Tibial nerve (tissue), 4 donors: Measurements from ENCODE around the gene TH. TPM values are rescaled to one million over a fixed set of nuclear protein-coding genes. Genes with fewer than 3 reads are reported as not detected.

Experiments
- DNase-seq, 2 donors: peaks; one replicate each; pipeline ENCODE4 v3.0.0-alpha.2; 2019; ENCODE audit warnings: low spot score in 2 of 2
- H3K27ac ChIP-seq, 4 donors: fragments of 200-600 bp; sonication (generic) in 3 of 4; one replicate each; pipeline ENCODE4 v1.5.1; 2017 to 2019; ENCODE audit warnings: mild to moderate bottlenecking in 1 of 4
- H3K27me3 ChIP-seq, 2 donors: fragments of 200-600 bp; sonication (generic) in 1 of 2; one replicate each; pipeline versions ENCODE4 v1.5.1 to v1.6.0; 2017 to 2019
- H3K36me3 ChIP-seq, 3 donors: fragments of 200-600 bp; sonication (generic); one replicate each; pipeline ENCODE4 v1.5.1; 2018 to 2019
- H3K4me1 ChIP-seq, 4 donors: fragments of 200-600 bp; sonication (generic) in 3 of 4; one replicate each; pipeline ENCODE4 v1.5.1; 2017 to 2019
- H3K4me3 ChIP-seq, 4 donors: fragments of 200-600 bp; sonication (generic) in 3 of 4; one replicate each; pipeline ENCODE4 v1.5.1; 2017 to 2019; ENCODE audit warnings: mild to moderate bottlenecking in 1 of 4, moderate library complexity in 1 of 4
- H3K9me3 ChIP-seq, 4 donors: fragments of 200-600 bp; sonication (generic) in 3 of 4; one replicate each; pipeline ENCODE4 v1.5.1; 2017 to 2019
- EP300 ChIP-seq, 2 donors: sonication (generic); formaldehyde crosslinking; IDR thresholded peaks; one replicate each; pipeline ENCODE4 v1.6.1; 2017; ENCODE audit warnings: antibody characterized with exemption in 2 of 2, mild to moderate bottlenecking in 1 of 2
- POLR2A ChIP-seq, 2 donors: fragments of 450-650 bp; IDR thresholded peaks; one replicate each; pipeline ENCODE4 v1.6.1; 2017; ENCODE audit warnings: antibody characterized with exemption in 2 of 2, mild to moderate bottlenecking in 2 of 2, moderate library complexity in 2 of 2
- WGBS, 2 donors: methylation state at CpG; one replicate each; pipeline ENCODE4 v1.1.5; 2018; 5-methylcytosine and 5-hydroxymethylcytosine counted together
- total RNA-seq, 4 donors: library from RNA; depleted of rRNA; stranded (reverse); fragments of >200 nt; gene quantifications; one replicate each; pipeline ENCODE4 v1.1.0, GENCODE V29; 2016
- TF ChIP-seq, protein P1 (sequence below), 5 experiments: fragments of 200-600 bp in 3 of 5; fragments of 450-650 bp in 2 of 5; sonication (generic) in 3 of 5; IDR thresholded peaks; one replicate each; pipeline ENCODE4 v1.5.1; 2016 to 2019; ENCODE audit warnings: antibody characterized with exemption in 5 of 5, mild to moderate bottlenecking in 3 of 5, moderate library complexity in 2 of 5

TH gene
- total RNA-seq, 4 donors from 2014 or later = 1.3 TPM; not detected in 3

DNA sequence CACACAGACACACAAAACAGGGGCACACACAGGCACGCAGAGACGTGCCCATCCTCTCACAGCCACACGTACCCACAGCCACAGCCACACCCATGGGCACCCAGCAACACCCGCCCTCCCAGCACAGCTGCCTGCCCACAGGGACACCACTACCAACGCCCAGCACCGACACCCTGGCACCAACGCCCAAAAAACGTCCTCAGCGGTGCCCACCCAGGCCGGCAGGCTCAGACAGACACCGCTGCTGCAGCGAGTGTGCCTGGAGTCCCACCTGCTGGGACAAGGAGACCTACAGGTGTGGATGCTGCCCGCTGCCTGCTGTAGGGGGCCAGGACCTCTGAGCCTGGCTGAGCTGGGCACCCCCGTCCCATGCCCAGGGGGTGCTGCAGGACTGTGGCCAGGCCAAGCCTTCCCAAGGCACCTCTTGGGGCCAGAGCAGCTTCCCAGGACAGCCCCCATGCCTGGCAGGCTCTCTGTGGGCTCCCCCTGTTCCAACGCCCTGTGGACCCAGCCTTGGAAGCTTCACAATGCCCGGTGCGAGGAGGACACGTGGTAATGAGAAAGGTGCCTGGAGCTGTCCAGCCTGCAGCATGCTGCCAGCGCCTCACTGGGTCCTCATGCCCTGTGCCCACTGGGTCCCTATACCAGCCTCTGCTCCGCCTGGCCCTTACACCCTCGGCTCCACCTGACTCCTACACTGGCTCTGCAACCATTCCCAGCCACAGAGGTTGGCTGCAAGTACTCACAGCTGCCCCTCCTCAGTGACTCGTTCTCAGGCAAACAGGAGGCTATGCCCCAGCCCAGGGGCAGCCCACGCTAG lies 45.8 kb upstream of the TH start:
- H3K4me1 ChIP-seq = peaks cover 0 to 3% (median 0%) of the 10 kb centered on the region in 4 donors
- H3K27me3 ChIP-seq = no peaks in the 10 kb centered on the region
- no peaks in the 10 kb centered on the region for H3K36me3 ChIP-seq
- 60 to 80% methylated on average over 7 to 14 of the region's 23 CpGs for WGBS, 2 donors
- no peak overlapping the region for H3K4me3 ChIP-seq
- H3K9me3 ChIP-seq = no peaks in the 10 kb centered on the region
- TF ChIP-seq, protein P1, sequence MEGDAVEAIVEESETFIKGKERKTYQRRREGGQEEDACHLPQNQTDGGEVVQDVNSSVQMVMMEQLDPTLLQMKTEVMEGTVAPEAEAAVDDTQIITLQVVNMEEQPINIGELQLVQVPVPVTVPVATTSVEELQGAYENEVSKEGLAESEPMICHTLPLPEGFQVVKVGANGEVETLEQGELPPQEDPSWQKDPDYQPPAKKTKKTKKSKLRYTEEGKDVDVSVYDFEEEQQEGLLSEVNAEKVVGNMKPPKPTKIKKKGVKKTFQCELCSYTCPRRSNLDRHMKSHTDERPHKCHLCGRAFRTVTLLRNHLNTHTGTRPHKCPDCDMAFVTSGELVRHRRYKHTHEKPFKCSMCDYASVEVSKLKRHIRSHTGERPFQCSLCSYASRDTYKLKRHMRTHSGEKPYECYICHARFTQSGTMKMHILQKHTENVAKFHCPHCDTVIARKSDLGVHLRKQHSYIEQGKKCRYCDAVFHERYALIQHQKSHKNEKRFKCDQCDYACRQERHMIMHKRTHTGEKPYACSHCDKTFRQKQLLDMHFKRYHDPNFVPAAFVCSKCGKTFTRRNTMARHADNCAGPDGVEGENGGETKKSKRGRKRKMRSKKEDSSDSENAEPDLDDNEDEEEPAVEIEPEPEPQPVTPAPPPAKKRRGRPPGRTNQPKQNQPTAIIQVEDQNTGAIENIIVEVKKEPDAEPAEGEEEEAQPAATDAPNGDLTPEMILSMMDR (IDR thresholded peaks at IDR 0.05) = no peak
- TF ChIP-seq POLR2A (IDR thresholded peaks at IDR 0.05) = no peak
- no peak for TF ChIP-seq EP300 (IDR thresholded peaks at IDR 0.05)
- no peak for DNase-seq
- no peak overlapping the region for H3K27ac ChIP-seq

DNA sequence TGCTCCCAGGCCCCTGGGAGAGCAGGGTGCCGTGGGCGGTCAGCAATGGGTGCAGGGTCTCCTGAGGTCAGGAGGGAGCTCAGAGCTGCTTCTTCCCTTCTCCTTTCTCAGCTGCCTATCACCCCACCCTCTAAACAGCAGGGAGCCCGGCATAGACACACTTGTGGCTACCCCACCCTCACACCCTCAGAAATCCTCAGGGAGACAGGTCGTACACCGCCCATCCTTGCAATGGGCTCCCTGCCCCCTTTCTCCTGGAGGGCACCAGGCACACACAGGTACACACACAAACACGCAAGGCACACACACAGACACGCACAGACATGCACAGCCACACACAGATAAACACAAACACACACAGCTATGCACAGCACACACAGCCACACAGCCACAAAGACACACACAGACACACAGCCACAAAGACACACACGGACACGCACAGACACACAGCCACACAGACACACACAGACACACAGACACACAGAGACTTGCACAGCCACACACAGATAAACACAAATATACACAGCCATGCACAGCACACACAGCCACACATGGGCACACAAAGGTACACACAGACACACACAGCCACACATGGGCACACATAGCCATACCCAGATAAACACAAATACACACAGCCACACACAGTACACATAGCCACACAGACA lies 44.9 kb upstream of the TH start:
- no peaks in the 10 kb centered on the region for H3K9me3 ChIP-seq
- no peaks in the 10 kb centered on the region for H3K27me3 ChIP-seq
- no peak overlapping the region for H3K4me3 ChIP-seq
- H3K36me3 ChIP-seq = no peaks in the 10 kb centered on the region
- no peak for DNase-seq
- no peak overlapping the region for H3K27ac ChIP-seq
- H3K4me1 ChIP-seq = peaks cover 0 to 3% (median 0%) of the 10 kb centered on the region in 4 donors
- 78 to 79% methylated on average over 8 to 9 of the region's 9 CpGs for WGBS, 2 donors
- TF ChIP-seq POLR2A (IDR thresholded peaks at IDR 0.05) (no peak), EP300 (IDR thresholded peaks at IDR 0.05) (no peak)
- TF ChIP-seq, protein P1 (IDR thresholded peaks at IDR 0.05) = no peak

DNA sequence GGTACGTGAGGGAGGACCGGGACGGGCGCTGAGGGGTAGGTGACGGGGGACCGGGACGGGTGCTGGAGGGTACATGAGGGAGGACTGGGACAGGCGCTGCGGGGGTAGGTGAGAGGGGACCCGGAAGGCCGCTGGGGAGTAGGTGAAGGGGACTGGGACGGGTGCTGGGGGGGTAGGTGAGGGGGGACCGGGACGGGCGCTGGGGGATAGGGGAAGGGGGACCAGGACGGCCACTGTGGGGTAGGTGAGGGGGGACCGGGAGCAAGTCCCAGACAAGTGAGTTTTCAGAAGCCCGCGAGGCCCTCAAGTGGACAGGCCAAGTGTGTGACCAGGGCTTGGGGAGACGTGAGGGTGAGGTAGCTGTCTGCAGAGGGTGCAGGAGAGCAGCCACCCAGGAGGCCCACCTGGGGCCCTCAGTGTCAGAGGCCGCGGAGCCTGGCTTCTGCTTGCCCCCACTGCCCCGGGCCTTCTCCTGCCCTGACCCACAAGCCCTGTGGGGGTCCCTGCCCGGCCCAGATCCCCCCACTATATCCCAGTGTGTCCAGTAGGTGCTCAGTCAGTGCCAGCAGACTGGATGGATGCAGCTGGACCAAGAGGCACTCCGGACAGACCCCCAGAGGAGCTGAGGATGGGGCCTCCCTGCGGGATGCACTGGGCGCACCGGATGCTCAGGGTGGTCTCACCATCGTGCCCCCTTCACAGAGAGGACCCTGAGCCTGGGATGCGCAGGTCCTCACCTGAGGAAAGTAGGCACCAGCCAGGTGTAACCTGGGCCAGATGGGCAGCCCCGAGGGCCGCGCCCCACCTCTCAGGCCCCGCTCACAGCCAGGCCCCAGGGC lies 44.2 kb upstream of the TH start:
- Histone ChIP-seq H3K36me3 (no peaks in the 10 kb centered on the region), H3K27me3 (no peaks in the 10 kb centered on the region), H3K27ac (no peak overlapping the region), H3K4me1 (no peaks in the 10 kb centered on the region), H3K4me3 (no peak overlapping the region), H3K9me3 (no peaks in the 10 kb centered on the region)
- TF ChIP-seq, protein P1 (IDR thresholded peaks at IDR 0.05) = no peak
- TF ChIP-seq EP300 (IDR thresholded peaks at IDR 0.05) (no peak), POLR2A (IDR thresholded peaks at IDR 0.05) (no peak)
- WGBS, 2 donors = 82 to 89% methylated on average over 23 to 29 of the region's 34 CpGs
- DNase-seq = no peak

DNA sequence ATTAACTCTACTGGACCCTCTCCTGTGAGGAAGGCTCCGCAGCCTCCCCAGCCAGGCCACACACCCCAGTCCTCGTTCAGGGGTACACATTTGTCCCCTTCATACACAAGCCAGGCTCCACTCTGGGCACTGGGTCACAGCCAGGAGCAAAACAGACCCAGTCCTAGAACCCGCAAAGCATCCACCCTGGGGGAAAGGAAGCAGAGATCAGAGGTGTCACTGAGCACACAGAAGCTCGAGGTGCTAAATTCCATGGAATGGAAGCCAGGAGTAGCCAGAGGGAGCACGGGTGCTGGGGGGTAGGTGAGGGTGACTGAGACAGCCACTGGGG lies 43.6 kb upstream of the TH start:
- no peaks in the 10 kb centered on the region for H3K36me3 ChIP-seq
- DNase-seq = no peak
- TF ChIP-seq, protein P1 (IDR thresholded peaks at IDR 0.05) = no peak
- TF ChIP-seq EP300 (IDR thresholded peaks at IDR 0.05) (no peak), POLR2A (IDR thresholded peaks at IDR 0.05) (no peak)
- 91 to 92% methylated on average over 5 of the region's 5 CpGs for WGBS, 2 donors
- H3K9me3 ChIP-seq = no peaks in the 10 kb centered on the region
- no peaks in the 10 kb centered on the region for H3K4me1 ChIP-seq
- H3K27me3 ChIP-seq = peaks cover 0 to 3% of the 10 kb centered on the region in 2 donors
- no peak overlapping the region for H3K4me3 ChIP-seq
- H3K27ac ChIP-seq = no peak overlapping the region
